ENCODE measurements around the gene ARHGAP10.
A peak's percentile ranks its signal among the peaks of the same experiment; 100 is the strongest.

ARHGAP10 gene

DNA sequence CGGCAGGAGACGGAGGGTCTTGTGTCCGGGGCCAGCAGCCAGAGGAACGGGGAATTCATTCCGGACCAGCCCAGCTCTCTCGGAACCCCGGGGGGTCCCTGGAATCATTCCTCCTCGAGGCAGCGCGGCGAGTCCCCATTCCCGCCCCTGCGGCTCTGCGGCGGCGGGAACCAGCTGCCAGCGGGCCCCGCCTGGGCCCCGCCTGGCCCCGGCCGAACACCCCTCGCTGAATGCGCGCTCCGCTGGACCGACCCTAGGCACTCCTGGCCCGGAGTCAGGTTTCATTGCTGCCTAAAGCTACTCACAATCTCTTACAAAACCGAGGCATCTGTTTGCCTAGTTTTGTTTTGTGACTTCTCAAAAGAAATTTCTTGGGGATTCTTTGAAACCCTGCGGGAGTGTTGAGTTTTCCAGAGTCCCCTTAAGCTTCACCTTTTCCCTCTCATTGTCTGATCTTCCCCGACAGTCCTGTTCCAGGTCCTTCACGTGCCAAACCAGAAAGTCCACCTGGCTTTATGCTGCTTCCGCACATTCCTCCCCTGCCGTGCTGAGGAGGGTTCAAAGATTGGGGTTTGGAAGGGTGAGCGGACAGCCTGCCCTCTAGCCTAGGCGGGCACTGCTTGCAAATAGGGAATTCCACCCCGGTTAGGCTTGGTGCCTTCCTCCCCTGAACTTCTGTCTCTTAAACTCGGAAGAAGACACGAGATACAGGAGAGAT lies 789 bp downstream of the ARHGAP10 start:
- DNase-seq = peak in 1 of 2 experiments; percentile 43

DNA sequence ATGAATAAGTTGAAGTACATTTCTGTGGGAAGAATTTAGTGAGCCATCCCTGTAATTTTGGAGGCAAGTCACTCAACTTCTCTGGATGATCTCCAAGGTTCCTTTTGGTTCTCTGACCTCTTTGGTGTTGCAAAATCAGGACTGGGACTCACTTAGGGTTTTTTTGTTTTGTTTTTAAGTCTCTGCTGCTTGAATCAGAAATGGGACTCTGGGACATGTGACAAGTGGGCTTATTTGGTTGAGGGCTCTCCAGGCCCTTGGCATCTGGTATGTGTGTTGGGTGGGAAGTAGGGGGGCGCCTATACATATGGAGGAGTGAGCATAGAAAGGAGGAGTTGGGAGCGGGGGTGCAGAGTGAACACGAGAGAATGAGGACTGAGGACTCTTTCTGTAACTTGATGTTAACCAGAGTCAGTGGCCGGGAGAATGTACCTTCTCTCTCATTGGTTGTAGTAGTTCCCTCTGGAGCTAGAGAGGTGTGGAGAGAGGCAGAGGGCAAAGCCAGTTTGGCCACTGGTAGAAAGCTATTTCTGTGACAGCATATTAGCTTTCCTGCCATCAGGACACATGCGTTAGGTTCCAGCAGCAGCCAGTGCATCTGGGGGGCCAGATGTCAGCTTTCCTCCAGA lies 1.9 kb downstream of the ARHGAP10 start:
- DNase-seq = peak in 1 of 2 experiments; percentile 11

DNA sequence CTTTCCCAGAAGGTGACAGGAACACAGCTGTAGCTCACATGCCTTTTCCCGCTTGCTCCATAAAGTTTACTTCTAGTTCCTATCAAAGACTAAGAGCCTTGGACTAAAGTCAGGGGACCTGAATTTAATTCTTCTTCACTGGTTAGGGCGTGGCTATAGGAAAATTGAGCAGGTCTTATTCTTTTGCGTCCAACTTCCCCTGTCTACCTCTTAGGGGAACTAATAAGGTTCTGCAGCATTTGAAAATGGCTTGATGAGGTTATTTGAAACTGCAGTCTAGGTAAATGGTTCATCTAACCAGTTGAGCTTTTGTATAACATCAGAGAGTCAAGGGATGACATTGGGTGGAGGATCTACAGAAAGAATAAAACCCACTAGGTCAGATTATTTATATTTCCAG lies 2.6 kb downstream of the ARHGAP10 start:
- no peak for DNase-seq

DNA sequence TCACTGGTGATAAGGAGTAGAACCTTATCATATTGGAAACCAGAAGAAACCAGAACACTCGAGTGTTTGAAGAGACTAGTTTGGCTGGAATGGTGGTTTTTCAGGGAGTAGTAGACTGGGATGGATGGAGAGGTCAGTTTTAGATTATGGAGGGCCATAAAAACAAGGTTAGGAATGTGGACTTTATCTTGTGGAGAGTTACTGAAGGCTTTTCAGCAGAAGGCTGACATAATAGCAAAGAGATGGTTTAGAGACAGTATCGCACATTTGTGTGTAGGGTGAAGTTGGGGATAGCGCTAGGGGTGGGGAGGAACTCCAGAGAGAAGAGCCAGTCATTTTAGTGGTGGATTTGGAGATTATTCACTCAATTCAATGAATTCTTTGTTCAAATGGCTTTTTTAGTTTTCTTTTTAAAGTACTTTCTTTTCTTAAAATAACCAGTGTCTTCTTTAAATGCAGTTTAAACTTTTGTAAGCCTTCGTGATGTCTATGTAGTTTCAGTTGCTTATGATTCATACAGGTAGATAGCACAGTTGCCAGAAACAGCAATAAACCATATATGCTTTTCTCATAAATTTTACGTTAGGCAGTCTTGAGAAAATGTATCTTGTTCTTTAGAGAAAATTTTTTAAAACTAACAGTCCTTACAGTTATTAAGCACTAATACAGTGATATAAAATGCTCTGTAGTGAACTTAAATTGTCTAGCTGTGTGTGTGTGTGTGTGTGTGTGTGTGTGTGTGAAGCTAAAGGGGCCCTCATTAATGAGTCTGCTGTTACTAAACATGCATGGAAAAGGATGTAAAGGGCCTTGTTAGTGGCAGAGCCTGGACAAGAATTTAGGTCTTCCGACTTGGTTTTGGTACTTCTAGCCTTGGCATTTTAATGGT lies 3.8 kb downstream of the ARHGAP10 start:
- DNase-seq = no peak

DNA sequence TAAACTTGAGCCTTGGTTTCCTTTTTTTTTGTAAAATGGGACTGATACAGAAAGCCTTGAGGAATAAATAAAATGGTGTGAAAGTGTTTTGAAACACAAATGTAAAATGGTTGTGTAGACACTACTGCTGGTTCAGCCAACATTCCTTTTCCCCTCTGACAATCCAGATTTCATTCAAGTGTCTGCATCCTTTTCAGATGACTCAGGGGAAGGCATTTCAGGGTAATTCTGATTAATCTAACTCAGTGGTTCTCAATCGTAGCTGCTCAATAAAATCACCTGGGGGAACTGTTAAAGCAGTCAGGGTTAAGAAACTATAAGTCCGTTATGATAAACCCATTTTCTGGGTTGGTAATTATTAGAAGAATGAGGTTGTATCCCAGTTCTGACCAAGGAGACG lies 4.6 kb downstream of the ARHGAP10 start:
- DNase-seq = peak in 1 of 2 experiments; percentile 25

DNA sequence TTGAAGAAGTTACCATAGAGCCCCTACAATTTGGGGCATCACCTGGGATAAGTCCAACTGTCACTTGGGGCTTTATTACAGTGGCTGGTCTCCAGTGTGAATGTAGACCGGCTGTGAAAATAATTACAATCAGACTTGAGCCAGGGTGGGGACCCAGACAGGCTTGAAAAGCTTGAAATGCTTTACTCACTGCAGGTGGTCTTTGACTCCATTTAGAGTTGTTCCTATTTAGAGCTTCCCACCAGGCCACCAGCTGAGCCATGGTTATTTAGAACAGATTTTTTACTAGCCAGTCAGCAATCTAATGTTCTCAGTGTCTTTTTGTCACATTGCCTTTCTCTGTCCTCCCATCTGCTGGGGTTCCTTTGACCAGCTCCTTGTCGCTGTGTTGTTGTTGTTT lies 5.7 kb downstream of the ARHGAP10 start:
- DNase-seq = no peak

DNA sequence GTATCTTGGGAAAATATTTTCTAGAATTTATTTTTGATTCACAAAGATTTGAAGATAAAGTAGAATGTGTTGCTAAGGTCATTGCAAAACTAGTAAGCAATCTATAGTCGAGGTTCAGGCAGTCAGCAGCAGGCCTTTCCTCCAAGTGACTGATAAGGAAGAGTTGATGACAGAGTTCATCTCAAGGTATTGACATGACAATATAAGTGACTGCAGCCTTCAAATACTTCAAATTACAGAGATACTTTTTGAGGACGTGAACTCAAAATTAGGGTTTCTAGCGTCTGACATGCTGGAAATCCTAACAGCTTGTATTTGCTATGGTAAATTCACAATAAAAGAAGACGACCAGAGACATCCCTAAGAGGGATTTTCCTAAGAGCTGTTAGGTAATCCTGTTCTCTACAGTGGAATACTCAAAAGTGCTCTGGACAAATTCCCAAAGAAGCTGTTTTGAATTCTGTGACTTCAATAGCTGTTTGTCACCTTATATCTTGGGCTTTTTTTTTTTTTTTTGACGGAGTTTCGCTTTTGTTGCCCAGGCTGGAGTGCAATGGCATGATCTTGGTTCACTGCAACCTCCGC lies 7.4 kb downstream of the ARHGAP10 start:
- no peak for DNase-seq

DNA sequence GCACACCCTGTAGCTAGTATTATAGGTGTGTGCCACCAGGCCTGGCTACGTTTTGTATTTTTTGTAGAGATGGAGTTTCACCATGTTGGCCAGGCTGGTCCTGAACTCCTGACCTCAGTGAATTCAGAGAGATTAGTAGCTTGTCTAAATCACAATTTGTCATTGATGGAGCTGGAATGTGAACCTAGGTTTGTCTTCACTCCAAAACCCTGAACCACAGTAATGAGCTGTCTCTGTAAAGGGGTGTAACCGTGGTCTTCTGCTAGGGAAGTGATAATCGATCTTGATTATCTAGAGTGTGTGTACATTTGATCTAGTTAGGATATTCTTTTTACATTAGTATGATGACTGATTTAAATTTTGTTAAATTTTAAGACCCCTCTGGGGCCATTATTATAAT lies 8.3 kb downstream of the ARHGAP10 start:
- DNase-seq = no peak

DNA sequence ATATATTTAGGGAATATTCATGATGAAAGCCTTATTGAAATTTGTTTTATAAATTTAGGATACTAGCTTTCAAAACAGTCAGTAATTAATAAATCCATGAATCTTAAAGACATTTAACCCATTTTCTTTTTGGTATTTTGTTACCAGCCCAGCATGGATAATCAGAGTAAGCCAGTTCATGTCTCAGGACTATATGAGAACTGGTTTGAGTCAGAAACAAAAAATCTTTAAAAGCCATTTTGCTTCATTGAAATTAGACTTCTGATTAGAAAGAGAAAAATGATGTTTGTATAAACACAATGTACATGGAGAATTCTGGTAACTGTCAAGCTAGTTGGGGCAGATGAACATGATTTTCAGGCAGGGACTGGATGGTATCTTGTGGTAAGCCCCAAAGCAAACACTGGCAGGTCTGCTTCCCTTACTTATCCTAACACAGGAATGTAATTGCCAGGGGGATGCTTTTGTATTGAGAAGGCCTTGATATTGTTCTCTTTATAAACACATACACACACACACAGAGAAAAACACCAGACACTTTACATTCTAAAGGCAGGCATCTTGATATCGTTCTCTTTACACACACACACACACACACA lies 9.4 kb downstream of the ARHGAP10 start:
- DNase-seq = no peak

DNA sequence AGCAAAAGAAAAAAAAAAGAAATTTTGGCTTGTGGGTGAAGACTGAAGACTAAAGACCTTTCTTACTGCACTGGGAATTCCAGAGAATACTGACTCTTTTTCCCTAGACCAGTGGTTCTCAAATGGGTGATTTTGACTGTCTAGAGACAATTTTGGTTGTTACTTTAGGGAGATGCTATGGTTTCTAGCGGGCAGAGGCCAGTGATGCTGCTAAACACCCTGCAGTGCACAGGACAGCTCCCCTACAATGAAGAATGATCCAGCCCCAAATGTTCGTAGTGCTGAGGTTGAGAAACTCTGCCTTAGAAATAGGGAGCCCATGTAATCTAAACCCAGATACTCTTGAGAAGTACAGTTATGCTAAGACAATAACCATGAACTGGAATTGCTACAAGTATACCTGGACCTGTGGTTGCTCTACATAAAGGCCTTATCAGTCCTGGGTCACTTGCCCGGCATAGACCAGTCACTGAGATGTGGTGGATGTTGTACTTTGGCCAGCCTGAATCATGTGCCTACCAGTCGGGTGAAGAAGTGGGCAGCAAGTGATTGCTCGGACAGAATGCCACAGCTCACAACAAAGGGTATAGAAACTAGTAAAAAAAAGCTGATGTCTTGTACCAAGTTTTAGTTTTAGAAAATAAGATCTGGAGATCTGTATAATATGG lies 16.0 kb downstream of the ARHGAP10 start:
- no peak for DNase-seq

DNA sequence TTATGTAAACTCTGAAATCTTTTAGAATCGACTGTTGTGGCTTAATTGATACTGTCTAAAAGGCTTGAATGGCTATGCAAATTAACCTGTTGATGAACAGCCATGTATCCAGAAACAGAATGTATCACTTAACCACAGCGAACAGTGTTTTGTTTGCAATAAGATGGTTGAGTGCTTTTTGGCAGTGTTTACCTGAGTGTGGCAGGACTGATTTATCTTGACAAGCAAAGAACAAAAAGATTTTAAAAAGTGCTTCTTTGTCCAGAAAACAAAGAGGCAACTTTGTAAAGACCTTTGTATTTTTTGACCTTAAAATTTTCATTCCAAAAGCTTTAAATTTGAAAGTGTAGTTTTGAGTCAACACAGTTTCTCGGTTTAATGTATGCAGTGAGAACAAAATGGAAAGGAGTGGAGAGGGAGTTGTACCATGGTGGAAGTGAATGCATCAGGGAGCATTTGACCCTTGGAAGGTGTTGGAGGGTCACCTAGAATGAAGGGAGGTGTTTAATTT lies 18.0 kb downstream of the ARHGAP10 start:
- no peak for DNase-seq

DNA sequence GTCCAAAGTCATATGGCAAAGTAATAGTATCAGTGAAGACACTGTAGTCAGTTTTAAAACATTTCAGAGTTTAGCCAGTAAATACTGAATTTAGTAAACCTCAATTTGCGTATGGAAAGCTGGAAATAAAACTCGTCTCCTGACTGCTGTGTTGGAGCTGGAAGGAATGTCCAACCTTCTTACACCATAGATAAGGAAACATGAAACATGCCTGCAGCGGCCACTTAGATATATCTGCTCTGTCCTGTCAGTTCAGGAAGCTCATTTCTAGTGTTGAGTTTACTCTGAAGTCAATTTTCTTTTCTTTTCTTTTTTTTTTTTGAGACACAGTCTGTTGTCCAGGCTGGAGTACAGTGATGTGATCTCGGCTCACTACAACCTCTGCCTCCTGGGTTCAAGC lies 21.2 kb downstream of the ARHGAP10 start:
- no peak for DNase-seq

DNA sequence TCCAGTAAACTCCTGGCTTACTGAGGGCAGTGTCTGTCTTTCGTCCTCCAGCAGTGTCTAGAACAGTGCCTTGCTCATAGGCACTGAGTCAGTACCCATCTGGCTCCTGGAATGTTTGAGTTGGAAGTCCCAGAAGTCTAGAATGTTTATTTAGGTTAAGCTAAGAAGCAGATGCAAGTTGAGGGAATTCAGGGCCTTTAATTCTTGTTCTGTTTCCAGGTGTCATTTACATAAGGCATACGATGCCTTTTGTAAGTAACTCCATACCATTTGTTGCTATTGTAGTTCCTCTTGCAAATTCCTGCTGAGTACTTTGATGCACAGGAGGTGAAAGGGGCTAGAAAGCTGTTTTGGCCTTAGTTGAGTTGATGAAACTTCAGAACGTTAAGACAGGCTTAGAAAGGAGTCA lies 22.2 kb downstream of the ARHGAP10 start:
- no peak for DNase-seq

DNA sequence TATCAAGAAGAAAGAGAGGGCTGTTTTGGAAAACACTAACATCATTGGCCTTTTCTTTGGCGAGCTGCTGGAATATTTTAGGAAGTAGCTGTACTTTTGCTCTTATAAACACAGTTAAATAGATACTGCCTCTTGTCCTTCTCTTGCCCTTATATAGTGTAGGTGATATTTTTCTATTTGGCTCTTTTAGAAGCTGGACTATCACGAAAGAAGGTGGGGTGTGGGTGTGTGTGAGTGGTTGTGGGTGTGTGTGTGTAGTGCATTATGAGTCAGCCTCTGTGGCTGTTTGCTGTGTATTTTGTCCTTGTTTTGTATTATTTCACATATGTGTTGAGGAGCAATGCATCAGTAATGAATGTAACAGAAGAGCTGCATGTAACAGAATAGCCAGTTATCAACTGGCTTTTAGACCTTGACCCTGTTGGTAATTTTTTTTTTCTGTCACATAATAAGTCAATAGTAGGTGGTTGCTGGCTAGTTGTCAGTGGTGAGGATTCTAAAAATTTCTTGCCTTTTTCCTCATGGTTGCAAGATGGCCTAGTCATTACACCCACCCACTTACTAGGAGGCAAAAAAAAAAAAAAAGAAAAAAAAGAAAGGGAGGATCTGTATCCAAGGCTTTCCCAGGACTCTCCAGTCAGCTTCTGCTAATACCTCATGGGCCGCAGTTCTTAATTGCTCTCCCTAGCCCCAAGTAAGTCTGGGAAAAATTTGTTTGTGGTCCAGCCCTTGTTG lies 23.8 kb downstream of the ARHGAP10 start:
- no peak for DNase-seq

DNA sequence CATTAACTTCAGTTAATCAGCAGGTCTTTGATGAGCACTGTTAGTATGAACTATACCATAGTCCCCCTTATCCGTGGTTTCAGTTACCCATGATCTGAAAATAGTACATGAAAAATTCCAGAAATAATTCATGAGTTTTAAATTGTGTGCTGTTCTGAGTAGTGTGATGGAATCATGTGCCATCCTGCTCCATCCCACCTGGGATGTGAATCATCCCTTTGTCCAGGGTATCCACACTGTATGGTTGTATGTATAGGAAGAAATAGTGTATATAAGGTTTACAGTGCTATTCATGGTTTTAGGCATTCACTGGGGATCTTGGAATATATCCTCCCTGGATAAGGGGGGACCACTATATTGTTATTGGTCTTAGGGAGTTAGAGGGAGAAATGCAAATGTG lies 24.5 kb downstream of the ARHGAP10 start:
- no peak for DNase-seq

DNA sequence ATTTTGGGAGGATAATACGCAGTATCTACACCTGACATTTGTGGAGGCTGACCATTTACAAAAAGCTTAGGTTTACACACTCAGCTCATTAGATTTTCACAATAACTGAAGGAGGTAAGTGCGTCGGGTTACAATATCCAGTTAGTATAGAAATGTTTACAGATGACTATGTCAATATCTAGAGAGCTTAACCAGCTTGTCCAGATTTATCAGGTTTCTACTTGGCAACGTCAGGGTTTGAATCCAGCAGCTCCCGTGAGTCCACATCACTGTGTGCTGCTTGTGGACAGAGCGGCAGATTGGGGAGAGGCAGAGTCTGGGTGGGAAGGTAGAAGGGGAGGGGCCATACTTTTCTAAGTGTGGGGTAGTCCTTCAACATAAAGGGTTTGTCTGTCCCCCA lies 28.3 kb downstream of the ARHGAP10 start:
- DNase-seq = no peak

DNA sequence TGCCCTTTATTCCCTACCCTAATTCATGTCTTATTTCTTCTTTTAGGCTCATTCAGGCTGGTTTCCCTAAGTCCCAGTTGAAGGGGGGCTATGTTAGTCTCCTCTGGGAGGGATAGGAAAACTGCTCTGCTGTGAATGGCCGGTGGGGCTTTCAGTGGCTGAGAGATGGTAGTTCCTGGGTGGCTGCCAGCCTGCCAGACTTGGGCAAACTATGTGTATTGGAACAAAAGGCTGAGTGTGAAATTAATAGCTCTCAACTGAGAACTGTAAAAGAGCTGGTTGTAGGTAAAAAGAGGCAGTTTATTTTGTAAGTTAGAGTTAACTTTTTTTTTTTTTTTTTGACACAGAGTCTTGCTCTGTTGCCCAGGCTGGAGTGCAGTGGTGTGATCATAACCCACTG lies 28.8 kb downstream of the ARHGAP10 start:
- peak; percentile 44 to 65 for DNase-seq

DNA sequence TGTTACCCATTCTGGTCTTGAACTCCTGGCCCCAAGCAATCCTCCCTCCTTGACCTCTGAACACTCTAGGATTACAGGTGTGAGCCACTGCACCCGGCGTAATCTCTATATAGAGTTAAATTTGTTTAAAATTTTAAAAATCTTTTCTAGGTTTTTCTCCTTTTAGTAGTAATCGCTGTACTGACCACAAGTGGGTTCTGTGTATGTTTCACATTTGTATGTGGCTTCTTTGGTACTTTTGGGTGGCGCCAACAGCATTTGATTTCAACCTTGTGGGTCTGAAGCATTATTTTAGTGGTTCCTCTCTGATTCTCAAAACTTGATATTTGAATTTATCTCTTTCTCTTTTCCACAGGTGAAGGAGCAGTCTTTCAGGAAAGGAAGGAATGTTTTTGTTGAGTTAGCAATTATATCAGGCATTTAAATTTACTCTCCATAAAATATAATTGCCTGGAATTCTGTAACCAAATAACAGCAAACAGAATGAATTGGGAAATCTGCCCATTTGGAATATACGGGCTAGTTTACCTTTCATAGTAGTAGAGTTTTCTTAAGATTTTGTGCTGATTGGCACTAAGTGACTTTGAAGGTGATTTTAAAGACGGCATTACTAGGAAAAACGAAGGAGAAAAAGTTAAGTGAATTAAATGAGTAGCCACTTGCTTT lies 29.5 kb downstream of the ARHGAP10 start:
- no peak for DNase-seq

DNA sequence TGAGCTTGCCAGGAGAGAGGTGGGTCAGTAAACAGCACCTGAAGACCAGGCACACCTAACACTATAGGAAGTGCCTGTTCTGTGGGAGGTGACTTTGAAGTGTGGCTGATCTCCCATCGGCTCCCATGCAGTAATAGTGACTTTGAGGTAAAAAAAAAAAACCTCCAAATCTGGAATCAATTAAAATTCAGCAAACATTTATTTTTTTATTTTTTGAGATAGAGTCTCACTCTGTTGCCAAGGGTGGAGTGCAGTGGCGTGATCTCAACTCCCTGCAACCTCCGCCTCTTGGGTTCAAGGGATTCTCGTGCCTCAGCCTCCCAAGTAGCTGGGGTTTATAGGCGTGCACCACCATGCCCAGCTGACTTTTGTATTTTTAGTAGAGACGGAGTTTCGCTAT lies 32.4 kb downstream of the ARHGAP10 start:
- DNase-seq = no peak

DNA sequence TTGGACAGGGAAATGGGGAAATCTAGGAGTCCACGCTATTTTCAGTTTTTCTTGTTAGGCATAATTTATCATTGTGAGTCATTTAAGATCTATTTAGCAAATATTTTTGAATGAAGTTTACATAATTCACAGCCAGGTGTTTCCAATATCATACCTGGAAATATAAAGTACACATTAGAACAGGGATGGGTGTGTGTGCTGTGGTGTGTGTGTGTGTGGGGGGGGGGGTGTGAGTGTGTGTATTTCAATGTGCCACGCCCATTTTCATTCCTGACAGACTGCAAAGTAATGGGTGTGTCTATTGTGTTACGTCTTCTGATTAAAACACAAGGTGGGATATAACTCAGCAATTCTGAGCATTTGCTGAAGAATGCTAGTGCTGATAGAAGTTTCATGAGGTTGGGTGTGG lies 33.2 kb downstream of the ARHGAP10 start:
- DNase-seq = no peak

DNA sequence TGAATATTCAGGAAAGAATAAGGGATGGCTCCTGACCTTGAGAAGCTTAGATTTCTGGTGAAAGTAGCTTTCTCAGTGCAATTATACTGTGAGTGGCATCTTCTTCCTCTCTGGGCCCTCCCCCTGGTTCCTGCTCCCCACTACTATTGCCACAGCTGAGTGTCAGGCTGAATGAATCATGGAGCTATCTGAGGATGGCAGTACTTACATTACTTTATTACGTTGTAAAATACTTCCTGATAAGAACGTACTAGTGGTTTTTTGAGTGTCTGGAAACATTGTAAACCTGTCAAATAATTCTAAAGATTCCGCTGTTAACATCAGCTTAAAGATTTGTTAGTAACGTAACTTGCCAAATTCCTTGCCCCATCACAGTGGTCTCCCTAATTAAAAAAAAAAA lies 36.2 kb downstream of the ARHGAP10 start:
- DNase-seq = no peak

Measured in NCI-H446 (cell line).